Glomerular endothelial cell (primary cell): ENCODE measurements around the gene PIP5KL1. TPM values are rescaled to one million over a fixed set of nuclear protein-coding genes. Genes with fewer than 3 reads are reported as not detected.

Source experiments
- DNase-seq: peaks from one replicate; pipeline ENCODE4 v3.0.0-alpha.2; 2011; ENCODE audit warnings: low read depth, low spot score; ENCODE audit errors: extremely low read depth
- total RNA-seq: library from RNA; depleted of rRNA; stranded (reverse); fragments of >200 nt; gene quantifications from 2 replicates; pipeline ENCODE4 v1.2.3, GENCODE V29; 2015

The PIP5KL1 gene
- total RNA-seq, 1 donor from 2014 or later, result 3.0 TPM

DNA sequence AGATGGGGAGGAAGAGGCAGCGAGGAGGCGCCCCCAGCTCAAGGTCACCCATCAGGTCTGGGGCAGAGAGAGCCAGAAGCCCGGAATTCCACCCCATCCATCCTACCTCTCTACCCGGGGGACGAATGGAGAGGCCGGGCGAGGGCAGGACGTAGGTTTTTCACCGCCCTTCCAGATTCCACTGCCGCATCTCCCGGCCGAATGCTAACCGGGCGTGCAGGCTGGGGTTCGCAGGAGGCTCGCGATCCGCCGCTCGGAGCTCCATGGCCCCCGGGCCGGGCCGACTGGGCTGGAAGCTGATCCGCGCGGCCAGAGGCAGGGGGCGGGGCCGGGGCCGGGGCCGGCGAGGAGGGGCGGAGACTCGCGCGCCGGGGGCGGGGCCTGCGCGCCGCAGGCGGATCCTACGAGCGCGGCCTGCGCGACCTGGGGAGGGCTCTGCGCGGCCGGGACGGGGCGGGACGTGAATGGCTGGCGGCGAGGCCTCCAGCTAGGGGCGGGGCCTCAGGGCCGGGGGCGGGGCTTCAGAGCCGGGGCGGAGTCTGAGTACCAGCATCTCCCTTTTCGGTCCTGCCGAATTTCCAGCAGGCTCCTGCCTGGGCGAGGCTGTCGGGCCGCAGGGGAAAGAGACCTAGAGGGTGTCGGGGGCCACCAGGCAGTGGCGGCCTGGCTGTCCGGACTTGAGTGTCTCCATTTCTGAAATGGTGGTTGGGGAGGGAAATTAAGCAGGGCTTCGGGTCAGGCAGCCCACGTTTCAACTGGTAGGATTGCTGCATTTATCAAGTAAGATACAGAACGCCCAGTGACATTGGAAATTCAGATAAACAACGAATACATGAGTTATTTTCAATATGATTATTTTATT, 13.6 kb downstream of the PIP5KL1 start, which contains the start of gene ST6GALNAC4:
TSS of gene ST6GALNAC4 (minus strand) at position 322 of the 862 bp plus-strand sequence. CDS start 622 bp downstream, outside the sequence.
- DNase-seq, result no peak

DNA sequence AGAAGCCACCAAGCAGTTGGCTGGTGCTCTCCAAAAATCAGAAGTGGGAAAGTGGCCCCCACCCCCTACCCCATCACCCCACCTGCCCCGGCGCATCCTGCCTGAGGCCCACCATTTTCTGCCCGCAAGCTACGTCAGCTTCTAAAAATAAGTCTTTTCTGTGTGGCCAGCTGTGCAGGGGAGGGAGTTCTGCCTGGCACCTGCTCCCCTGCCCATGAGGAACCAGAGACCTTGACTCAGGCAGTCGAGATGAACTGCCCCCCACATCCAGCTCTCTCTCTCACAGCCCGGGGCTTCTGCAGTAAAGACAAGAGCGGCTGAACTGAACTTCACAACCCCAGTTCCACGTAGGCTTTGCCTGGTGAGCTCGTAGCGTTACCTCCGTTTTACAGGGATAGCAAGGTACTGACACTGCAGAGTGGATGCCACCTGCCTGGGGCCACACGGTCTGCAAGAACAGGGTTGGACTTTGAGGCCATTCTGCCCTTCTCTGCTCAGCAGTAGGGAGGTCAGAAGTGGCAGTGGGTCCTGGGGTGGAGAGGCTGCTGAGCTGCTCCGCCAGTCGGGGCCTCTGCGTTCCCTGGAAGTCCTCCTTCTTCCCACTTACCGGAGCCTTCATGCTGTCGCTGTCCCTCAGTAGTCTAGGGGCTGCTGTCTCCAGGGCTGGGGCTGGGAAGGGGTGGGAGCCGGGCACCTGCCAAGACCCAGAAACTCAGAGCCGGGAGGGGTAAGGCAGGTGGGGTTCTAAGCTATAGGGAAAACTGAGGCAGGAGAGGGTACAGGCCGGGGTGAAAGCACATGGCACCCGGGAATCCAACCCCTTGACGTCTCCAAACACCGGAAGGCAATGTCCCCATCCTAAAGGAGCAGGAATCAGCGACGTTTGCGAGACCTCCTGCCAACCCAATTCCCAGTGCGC, 14.5 kb downstream of the PIP5KL1 start:
- DNase-seq, result no peak

DNA sequence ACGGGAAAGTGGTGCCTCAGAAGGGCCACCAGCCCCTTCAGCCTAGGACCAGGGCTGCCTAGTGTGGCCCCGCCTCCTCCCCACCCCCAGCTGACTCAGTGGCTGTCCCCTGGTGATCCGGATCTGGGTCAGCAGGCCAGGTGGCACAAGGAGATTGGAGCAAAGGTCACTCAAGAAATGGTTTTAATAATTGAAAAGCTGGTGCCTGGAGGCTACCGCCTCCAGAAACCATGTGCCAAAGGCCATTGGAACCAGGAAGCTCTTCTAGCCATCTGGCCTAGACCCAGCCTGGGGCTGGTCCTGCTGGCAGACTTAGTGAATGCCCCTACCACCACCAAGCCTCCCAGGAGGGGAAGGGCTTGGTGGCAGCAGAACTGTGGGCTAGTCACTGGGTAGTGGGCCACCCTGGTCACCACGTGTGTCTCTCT, 15.2 kb downstream of the PIP5KL1 start:
- no peak for DNase-seq

DNA sequence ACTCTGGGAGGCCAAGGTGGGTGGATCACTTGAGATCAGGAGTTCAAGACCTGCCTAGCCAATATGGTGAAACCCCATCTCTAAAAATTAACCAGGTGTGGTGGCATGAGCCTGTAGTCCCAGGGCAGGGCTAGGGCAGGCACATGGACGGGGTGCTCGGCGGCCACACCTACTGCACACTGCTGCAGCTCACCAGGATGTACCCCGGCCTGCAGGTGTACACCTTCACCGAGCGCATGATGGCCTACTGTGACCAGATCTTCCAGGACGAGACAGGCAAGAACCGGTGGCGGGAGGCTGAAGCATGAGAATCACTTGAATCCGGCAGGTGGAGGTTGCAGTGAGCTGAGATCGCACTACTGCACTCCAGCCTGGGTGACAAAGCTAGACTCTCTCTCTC, 16.9 kb downstream of the PIP5KL1 start:
- DNase-seq, result no peak

DNA sequence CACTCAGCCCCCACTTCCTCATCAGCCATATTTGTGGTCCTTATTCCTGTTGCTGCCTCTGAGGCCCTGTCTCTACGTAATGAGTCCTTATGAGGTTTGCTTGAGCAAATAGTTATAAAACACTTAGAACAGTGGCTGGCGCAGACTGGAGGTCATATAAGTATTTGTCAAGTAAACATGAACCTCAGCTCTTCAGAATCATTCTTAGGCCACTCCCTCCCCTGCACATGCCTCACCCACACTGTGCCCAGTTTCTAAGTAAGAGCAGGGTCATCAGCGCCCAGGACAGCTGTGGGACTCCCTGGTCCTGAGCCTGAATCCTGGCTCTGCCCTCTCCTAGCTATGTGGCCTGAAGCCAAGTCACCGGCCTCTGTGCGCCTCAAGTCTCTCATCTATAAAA, 17.7 kb downstream of the PIP5KL1 start:
- no peak for DNase-seq

DNA sequence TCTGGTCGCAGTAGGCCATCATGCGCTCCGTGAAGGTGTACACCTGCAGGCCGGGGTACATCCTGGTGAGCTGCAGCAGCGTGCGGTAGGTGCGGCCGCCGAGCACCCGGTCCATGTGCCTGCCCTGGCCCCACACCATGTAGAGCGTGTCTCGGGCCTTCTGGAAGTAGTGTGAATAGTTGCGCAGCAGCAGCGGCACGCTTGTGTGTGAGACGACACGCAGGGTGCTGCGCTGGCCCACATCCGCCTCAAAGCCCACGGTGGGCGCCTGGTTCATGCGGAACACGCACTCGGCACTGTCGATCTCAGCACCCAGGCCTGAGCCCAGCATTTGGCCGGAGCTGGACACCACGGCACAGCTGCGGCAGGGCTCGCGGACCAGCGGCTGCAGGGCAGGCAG, 18.3 kb downstream of the PIP5KL1 start:
- no peak for DNase-seq

DNA sequence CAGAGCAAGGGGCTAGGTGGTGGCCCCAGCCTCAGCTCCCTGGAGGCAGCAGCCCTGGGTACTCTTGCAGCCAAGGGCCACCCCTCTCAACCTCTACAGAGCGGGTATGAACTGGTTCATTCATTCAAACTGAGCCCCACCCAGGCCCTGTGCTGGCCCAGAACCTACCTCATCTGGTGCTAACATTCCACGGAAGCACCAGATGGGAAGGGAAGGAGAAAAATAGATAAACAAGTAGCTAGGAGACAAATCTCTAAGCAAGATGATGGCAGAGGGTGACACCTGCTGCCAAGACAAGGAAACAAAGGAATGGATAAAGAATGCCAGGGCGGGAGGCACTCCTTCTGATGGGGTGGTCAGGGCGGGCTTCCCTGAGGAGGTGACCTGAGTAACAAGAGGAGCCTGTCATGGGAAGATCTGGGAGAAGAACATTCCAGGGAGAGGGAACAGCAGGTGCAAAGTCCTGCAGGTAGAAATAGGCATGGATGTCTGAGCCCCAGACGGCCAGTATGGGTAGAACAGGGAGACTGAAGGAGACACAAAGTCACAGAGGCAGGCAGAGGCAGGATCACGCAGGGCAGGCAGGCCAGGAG, 19.9 kb downstream of the PIP5KL1 start:
- DNase-seq, result no peak

DNA sequence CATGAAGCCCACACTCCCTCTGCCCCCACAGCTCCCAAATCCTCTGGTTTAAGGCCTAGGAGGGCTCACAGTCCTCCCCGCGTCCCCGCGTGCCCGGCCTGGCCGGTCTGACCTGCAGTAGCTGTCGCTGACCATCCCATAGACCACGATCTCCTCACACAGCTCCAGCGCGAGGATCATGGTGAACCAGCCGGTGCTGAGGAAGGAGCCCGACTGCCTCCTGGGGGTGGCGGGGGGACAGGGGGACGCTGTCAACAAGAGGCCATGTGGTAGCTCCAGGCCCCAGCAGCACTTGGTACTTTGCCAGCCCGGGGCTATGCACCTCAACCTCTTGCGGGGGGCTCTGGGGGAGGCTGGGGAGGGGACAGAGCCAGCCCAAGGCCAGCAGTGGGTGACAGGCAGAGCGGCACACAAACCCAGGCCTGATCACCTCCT, 20.7 kb downstream of the PIP5KL1 start:
- DNase-seq, result no peak

DNA sequence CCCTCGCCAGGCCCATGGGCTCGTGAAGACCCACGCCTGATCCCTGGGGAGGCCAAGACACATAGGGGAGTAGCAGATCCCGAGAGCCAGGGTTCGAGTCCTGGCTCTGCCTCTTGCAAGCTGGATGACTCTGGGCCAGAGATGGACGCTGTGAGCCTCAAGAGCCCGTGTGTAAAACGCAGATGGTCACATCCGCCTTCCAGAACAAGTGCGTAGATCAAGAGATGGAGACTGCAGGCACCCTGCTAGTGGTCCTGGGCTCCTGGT, 22.0 kb downstream of the PIP5KL1 start:
- DNase-seq, result no peak

DNA sequence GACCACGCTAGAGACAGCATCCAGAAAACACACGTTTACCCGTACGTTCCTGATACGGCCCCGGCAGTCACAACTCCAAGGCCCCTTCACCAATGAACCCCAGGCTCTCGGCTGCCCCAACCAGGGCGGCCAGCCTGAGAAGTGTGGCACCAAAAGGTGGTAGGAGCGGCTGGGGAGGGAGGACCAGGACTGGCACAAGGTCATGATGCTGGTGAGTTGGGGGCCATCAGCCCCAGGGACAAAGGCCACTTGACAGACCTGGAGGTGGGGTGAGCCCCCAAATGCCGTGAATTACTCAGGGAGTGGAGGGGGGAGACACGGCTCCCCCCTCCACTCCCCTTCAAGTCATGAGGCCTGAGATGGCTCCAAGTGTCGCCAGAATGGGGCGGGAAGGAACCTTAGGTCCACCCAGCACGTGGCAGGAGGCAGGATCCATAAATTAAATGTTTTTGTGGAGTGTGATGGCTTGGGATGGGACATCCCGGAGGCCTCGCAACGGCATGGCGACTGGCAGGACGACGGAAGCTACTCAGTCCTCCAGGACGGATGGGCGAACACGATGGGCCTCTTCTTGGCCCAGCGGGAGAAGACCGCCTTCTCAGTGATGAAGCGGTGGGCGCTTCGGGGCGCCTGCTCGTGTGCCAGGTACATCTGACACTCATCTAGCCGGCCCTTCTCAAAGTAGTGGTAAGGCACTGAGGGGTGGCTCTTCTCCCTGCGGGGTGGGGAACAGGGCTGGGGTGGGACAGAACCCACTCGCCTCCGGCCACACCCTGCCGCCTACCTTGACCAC, 22.5 kb downstream of the PIP5KL1 start:
- DNase-seq, result no peak

DNA sequence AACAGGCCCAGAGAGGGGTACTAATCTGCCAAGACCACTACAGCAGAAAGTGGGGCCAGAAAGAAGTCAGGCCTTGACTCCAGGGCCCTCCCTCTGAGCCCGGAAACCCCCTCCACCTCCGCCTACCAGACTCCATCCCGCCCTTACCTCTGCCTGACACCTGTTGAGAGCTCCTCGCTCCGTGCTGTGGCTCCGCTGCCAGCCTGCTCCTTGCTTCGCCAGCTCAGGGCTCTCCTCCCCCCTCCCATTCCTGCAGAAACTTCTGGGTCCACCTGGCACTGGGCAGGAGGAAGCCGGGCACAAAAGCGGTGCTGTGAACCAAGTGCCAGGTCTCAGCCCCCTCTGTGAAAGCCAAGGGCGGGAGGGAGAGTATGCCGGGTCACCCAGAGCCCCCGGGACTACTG, 24.8 kb downstream of the PIP5KL1 start:
- DNase-seq, result no peak

DNA sequence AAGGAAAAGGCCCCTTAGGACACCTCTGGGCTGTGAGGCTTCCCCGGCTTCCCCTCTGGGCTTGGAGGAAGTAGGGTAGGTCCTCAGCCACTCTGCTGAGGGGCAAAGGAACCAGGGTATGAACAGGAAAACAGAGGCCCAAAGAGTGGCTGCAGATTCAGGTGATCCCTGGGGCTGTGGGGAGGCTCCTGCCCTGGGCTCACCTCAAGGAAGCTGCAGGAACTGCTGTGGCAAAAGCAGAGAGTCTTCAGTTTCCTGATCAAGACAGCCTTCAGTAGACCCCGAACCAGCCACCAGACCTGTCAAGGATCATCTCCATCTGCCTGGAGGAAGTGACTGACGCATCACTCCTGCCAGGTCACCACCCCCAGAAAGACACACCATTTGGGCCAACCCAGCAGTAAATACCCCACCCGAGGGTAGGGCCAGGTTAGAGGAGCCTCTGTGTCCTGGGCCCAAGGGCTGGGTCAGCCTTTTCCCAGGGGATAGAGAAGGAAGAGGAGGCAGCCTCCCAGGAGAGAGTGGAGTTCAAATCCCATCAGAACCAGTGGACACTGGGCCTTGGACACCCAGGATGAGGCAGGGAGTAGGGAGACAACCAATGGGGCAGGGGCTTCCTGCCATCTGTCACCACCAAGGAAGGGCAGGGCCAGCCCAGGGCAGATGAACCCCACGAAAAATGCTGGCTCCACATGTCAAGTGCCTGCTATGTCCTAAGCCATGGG, 25.4 kb downstream of the PIP5KL1 start:
- no peak for DNase-seq

DNA sequence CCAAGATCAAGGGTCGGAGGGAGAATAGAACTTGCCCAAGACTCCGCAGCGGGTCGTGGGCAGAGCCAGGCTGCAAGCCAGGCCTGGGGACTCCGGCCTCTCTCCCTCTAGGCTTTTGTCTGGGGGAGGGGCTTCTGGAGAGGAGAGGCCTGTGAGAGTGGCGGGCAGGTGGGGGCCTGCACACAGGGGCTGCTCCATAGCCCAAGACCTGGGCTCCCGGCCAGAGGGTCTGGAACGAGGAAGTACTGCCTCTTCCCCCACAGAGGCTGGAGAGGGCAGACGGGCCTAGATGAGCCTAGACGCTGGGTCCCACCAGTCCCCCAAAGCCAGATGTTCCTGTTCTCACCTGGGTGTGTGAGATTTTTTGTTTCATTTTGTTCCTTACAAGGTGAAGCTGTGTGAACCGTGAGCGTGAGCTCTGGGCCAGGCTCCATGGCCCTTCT, 26.0 kb downstream of the PIP5KL1 start:
- DNase-seq, result no peak

DNA sequence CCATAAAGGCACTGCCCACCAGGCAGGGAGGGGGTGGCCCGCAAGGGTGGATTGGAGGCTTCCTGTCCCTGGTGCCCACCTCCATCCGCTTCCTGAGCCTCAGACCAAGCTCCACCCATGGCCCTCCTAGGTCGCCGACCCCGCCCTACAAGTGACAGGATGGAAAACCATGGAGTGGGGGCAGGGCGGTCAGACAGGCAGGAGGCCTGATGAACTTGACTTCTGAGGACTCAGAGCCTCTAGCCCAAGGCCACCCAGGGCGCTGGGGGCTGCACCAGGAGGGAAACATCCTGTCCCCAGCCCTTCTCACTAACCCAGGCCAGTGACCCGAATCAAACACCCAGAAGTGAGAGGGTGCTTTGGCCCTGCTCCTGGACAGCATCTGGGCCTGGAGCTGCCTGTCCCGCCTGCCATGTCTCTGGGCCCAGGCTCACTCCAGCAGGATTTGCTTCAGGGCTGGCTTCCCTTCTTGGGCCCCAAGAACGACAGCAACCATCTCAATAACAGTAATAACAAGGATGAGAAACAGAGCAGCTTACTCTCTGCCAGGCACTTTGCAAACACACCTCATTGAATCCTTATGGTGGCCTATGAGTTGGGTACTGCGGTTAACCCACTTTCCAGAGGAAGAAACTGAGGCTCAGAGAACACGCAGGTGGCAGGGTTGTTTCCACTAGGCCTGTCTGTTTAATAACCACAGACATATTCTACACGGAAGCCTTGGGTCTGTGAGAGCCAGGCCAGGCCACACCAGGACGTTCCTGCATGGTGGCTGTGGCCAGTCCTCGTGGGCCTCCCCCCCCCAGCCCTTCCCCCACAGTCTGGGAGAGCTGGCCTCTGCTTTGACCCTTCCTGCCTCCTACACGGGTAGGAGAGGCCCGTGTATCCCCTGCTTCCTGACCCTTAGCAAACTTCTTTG, 26.8 kb downstream of the PIP5KL1 start:
- DNase-seq, result no peak

DNA sequence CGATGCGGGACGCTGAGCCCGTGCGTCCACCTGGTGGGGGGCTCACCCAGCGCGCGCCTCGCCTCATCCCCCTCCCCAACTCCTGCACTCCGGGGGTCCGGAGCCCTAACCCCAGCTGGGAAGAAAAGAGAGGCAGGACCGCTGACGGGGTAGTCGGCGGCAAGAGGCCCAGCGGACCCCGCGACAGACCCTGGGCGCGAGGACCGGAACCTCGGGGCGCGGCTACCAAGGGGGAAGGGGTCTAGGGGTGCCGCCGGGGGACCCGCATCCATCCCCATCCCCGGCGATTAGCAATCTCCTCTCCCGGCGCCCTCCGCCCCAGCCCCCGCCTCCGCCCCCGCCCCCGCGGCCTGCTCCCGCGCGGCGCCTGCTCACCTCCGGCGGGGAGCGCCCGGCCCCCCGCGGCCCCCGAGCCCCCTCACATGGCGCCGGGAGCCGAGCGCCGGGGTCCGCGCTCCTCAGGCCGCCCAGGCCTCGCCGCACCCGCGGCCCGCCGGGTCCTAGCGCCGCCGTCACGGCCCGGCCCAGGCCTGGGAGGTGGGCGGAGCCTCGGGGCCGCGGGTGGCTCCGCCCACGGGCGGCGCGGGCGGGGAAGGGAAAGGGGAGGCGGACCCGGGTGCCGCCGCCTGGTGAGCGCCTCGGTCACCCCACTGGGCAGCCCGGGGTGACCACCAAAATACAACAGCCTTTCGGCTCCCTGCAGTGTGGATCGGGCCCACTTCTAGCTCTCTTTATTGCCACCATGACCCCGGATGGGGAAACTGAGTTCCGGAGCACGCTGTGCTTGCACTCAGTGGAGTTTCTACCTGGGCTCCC, 31.2 kb downstream of the PIP5KL1 start, which contains the start of gene ST6GALNAC6:
TSS of gene ST6GALNAC6 (minus strand) at position 476 of the 816 bp plus-strand sequence. CDS start 1,622 bp downstream, outside the sequence.
- DNase-seq, result no peak

DNA sequence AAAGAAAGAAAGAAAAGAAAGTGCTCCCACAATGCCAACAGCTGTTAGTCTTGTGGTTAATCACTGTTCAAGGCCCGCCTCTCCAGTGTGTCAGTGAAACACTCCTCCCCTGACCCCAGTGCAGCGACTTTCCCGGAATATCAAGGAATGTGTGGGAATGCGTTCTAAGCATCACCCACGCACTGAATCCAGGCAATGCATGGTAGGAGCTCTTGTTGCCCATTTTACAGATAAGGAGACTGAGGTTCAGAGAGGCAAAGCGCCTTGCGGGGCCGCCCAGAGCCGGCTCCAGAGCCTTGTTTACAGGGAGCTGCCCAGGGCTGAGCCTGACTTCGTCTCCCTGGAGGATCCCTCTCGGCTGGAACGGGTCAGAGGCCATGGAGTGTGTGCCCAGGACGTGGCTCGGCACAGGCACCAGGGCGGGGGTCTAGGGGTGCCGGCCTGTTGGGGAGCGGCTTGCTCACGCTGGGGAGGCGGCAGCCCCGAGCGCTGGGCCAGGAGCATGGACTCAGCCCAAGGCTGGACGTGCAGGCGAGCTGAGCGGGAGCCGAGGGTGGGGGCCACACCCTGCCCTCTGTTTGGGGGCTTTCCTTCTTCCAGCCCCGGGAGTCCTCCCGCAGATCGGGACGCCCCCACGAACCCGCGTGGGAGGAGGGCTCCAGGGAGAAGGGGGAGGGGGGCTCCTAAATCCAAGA, 32.0 kb downstream of the PIP5KL1 start:
- DNase-seq, result no peak

DNA sequence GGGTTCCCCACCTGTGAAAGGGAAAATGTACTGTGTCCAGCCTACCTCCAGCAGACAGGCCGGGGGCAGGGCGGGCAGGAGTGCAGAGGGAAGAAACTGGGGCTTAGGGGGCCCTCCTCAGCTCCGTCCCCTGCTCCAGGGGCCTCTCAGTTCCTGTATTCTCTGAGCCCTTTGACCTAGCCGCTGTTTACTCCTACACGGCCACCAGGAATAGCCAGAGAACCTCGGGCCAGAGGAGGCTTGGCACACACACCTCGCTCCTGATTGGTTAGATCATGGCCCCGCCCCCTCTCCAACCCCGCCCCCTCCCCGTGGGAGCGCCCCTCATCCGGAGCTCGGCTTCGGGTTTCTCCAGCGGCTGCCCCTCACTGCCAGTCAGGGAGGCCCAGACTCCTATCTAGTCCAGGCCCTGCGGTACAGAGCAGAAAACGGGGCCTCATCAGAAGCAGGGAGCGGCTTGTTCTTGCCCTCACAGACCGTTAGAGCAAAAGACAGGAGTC, 33.3 kb downstream of the PIP5KL1 start:
- no peak for DNase-seq
